HepG2 (cell line): Measurements from ENCODE around the gene CCNI2. TPM values are rescaled to one million over a fixed set of nuclear protein-coding genes. Genes with fewer than 3 reads are reported as not detected.

ENCODE experiments used
- ATAC-seq: fragments of 200-7000 bp; cut with Tn5 transposase; 3 replicates; pipeline ENCODE4 v1.9.1; 2020; ENCODE audit warnings: mild to moderate bottlenecking, moderate library complexity
- BruUV-seq: library from RNA; stranded (reverse); fragments of 400-500 nt; replicated peaks from 2 replicates; lab custom pipeline; 2021; lab: Mats Ljungman, UMichigan
- CTCF ChIA-PET: fragments of 300-600 bp; formaldehyde crosslinking; extraction: SDS; loops from one replicate; lab custom pipeline; 2021; ENCODE audit warnings: low total read pairs, inconsistent platforms, low intra/inter-chr PET ratio; lab: Yijun Ruan, JAX
- POLR2A ChIA-PET: fragments of 350-600 bp; sonication (Branson Sonifier 250); formaldehyde crosslinking; loops from one replicate; lab custom pipeline; 2020; ENCODE audit warnings: antibody characterized with exemption, inconsistent platforms; lab: Yijun Ruan, JAX
- DNase-seq: peaks from one replicate; pipeline ENCODE4 v3.0.0-alpha.2; 2015; ENCODE audit warnings: low spot score
- FAIRE-seq: peaks from 3 replicates; lab custom pipeline; 2011; peaks lifted over from hg19 to GRCh38; lab: Jason Lieb, UNC
- H2AFZ ChIP-seq: one replicate; pipeline ENCODE4 v1.6.1; 2011; ENCODE audit warnings: low read length, inconsistent platforms
- H3K27ac ChIP-seq: fragments of 300-600 bp; 3 replicates; pipeline ENCODE4 v1.8.0; 2011; ENCODE audit warnings: mixed run types, mild to moderate bottlenecking, mixed read lengths, low read length, inconsistent platforms; ENCODE audit not compliant: insufficient read depth; ENCODE audit errors: extremely low read length
- H3K27me3 ChIP-seq, 2 experiments: fragments of 200-600 bp in 1 of 2; 2 replicates in 1 of 2; 3 replicates in 1 of 2; pipeline versions ENCODE4 v1.6.0 to v1.8.0; 2011; ENCODE audit warnings: low read length in 2 of 2, mild to moderate bottlenecking in 2 of 2, moderate library complexity in 2 of 2, inconsistent platforms in 1 of 2; ENCODE audit not compliant: insufficient read depth in 2 of 2, control insufficient read depth in 1 of 2
- H3K36me3 ChIP-seq, 2 experiments: fragments of 200-600 bp in 1 of 2; replicated peaks in 1 of 2; 2 replicates in 1 of 2; 3 replicates in 1 of 2; pipeline versions ENCODE4 v1.5.1 to v1.8.0; 2011; ENCODE audit warnings: low read length in 2 of 2, inconsistent platforms in 1 of 2; ENCODE audit not compliant: insufficient read depth in 2 of 2, control insufficient read depth in 1 of 2
- H3K4me1 ChIP-seq: 2 replicates; pipeline ENCODE4 v1.5.1; 2012; ENCODE audit warnings: low read length, inconsistent platforms; ENCODE audit not compliant: insufficient read depth
- H3K4me2 ChIP-seq: 2 replicates; pipeline ENCODE4 v1.6.0; 2011; ENCODE audit warnings: low read depth, low read length, inconsistent platforms
- H3K4me3 ChIP-seq, 3 experiments: fragments of 200-600 bp in 1 of 3; sonication (generic), shearing (Covaris generic) in 1 of 3; replicated peaks in 1 of 3; 2 replicates each; pipeline ENCODE4 v1.5.1; 2011 to 2016; ENCODE audit warnings: low read length in 3 of 3, inconsistent platforms in 2 of 3, low read depth in 2 of 3, mild to moderate bottlenecking in 2 of 3, control low read depth in 1 of 3, mixed read lengths in 1 of 3; ENCODE audit not compliant: insufficient read depth in 1 of 3
- H3K79me2 ChIP-seq: one replicate; pipeline ENCODE4 v1.6.1; 2011; ENCODE audit warnings: low read length, inconsistent platforms; ENCODE audit not compliant: insufficient read depth
- H3K9ac ChIP-seq: 2 replicates; pipeline ENCODE4 v1.6.0; 2011; ENCODE audit warnings: mild to moderate bottlenecking, low read depth, low read length, inconsistent platforms; ENCODE audit not compliant: insufficient read depth
- H3K9me3 ChIP-seq: 2 replicates; pipeline ENCODE4 v1.5.1; 2012; ENCODE audit warnings: mild to moderate bottlenecking, low read length
- H4K20me1 ChIP-seq: 2 replicates; pipeline ENCODE4 v1.6.0; 2011; ENCODE audit warnings: inconsistent platforms, mild to moderate bottlenecking, low read length, moderate library complexity; ENCODE audit not compliant: insufficient read depth
- CREB3 ChIP-seq: sonication (generic); formaldehyde crosslinking; IDR thresholded peaks from 2 replicates; pipeline ENCODE4 v1.5.0; 2020; ENCODE audit warnings: missing genetic modification reagents
- HNF4G ChIP-seq, 2 experiments: sonication (generic) in 1 of 2; formaldehyde crosslinking in 1 of 2; IDR thresholded peaks; 2 replicates each; pipeline versions ENCODE4 v1.4.0 to v1.6.1; 2011 to 2020; ENCODE audit warnings: borderline replicate concordance in 2 of 2, low read depth in 2 of 2, mild to moderate bottlenecking in 2 of 2, low read length in 1 of 2, missing genetic modification reagents in 1 of 2, moderate library complexity in 1 of 2
- KMT2A ChIP-seq: sonication (generic); formaldehyde crosslinking; IDR thresholded peaks from 2 replicates; pipeline ENCODE4 v1.4.0; 2020; ENCODE audit warnings: missing genetic modification reagents
- MBNL3 ChIP-seq: fragments of 250-450 bp; sonication (Bioruptor Pico); conservative IDR thresholded peaks from 2 replicates; pipeline ENCODE4 v1.8.0; 2022; ENCODE audit warnings: mild to moderate bottlenecking, inconsistent platforms
- PAF1 ChIP-seq: IDR thresholded peaks from 2 replicates; pipeline ENCODE4 v1.6.1; 2016; ENCODE audit warnings: missing genetic modification reagents, missing compliant biosample characterization
- SCMH1 ChIP-seq: sonication (generic); formaldehyde crosslinking; IDR thresholded peaks from 2 replicates; pipeline ENCODE4 v1.9.0; 2021; ENCODE audit warnings: missing genetic modification reagents, mild to moderate bottlenecking, borderline replicate concordance
- ZC3H13 ChIP-seq: sonication (generic); formaldehyde crosslinking; IDR thresholded peaks from 2 replicates; pipeline ENCODE4 v1.8.1; 2023; ENCODE audit warnings: mild to moderate bottlenecking, missing genetic modification reagents, moderate library complexity
- ZNF296 ChIP-seq: sonication (generic); formaldehyde crosslinking; conservative IDR thresholded peaks from 2 replicates; pipeline ENCODE4 v1.5.0; 2020; ENCODE audit warnings: mild to moderate bottlenecking, missing genetic modification reagents
- WGBS: methylation state at CpG from one replicate; pipeline ENCODE4 v1.1.6; 2017; ENCODE audit warnings: low lambda C conversion rate; 5-methylcytosine and 5-hydroxymethylcytosine counted together
- in situ Hi-C: cut with HindIII; loops from 2 replicates; pipeline ENCODE4 v1.10.0; 2017; ENCODE audit warnings: low pct_unique_long_range_greater_than_20kb; ENCODE audit not compliant: extremely low pct_ligation_motif_present
- intact Hi-C: fragments of 100-400 bp; cut with micrococcal nuclease; formaldehyde crosslinking; loops from one replicate; pipeline ENCODE4 v1.10.0; 2022; ENCODE audit not compliant: unreplicated experiment
- polyA plus RNA-seq, 8 experiments: library from polyadenylated mRNA; depleted of rRNA in 3 of 8; stranded (reverse) in 7 of 8; unstranded in 1 of 8; fragments of >200 nt; fragmentation: Illumina TruSeq in 4 of 8; extraction: Trizol in 4 of 8; gene quantifications; 2 replicates each; pipeline versions ENCODE4 v1.2.1 to v1.2.3, GENCODE V29; 2011 to 2016; ENCODE audit warnings: low read depth in 4 of 8, missing spikeins in 1 of 8, mixed read lengths in 1 of 8; ENCODE audit not compliant: insufficient read depth in 1 of 8
- total RNA-seq, 5 experiments: library from RNA; depleted of rRNA; stranded (reverse); fragments of >200 nt; fragmentation: Illumina TruSeq; extraction: Trizol; gene quantifications; 2 replicates each; pipeline ENCODE4 v1.2.3, GENCODE V29; 2016; ENCODE audit warnings: low read depth in 1 of 5
- TF ChIP-seq, protein P1 (sequence below): sonication (generic); formaldehyde crosslinking; IDR thresholded peaks from 2 replicates; pipeline ENCODE4 v1.8.0; 2022; ENCODE audit warnings: mild to moderate bottlenecking, missing genetic modification reagents, borderline replicate concordance
- TF ChIP-seq, protein P2 (sequence below): sonication (generic); formaldehyde crosslinking; IDR thresholded peaks from 2 replicates; pipeline ENCODE4 v1.5.0; 2020; ENCODE audit warnings: missing genetic modification reagents, mild to moderate bottlenecking, borderline replicate concordance
- TF ChIP-seq, protein P3 (sequence below): sonication (generic); formaldehyde crosslinking; IDR thresholded peaks from 2 replicates; pipeline ENCODE4 v1.4.0; 2020; ENCODE audit warnings: missing genetic modification reagents

Gene CCNI2
- total and polyA plus RNA-seq, 2 of the 13 experiments (the other 11 are each of a cell fraction or from before 2014, with no cell fraction given), result not detected

DNA sequence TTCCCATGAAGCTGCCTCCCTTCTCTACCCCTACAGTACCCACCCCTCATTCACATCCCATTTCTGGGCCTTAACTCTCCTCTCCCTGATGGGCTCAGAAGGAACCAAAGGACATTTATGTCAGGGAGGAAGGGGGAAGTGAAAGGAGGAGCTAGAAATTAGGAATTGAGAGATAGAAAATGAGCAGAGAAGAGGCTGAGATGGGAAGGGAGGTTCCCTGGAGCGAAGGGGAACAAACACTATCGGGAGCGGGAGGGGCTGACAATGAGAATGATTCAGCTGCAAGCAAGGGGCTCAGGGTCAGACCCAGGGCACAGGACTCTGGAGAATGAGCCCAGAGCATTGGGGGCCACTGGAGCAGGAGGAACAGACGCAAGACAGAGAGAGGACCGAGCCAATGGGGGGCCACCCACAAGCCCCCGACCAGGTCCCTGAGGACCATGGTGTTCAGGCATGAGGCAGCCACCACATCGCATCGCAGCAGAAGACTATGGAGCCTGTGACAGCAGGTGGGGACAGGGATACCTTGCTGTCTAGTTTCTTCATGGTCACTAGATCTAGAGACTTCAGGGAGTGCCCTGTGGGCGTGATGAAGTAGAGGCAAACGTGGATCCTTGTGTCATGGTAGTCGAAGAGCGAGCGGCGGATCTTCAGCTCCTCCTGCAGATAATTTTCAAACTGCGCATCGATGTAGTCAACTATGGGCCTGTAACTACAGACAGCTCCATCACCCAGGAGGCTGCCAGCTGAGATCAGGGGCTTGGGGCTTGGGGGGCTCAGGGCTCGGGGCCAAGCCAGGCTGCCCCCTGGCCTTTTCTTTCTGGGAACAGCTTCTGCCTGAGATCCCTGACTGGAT is 16.2 kb downstream of the CCNI2 start:
- ATAC-seq (no peak), FAIRE-seq (no peak), DNase-seq (no peak)
- no peak overlapping the region for H3K4me3 ChIP-seq
- H3K9ac ChIP-seq, result no peak overlapping the region
- in situ Hi-C loops, result no loop called here
- H4K20me1 ChIP-seq, result no peaks in the 10 kb centered on the region
- H3K27me3 ChIP-seq, result no peaks in the 10 kb centered on the region
- CTCF ChIA-PET, result no interaction called here
- H3K36me3 ChIP-seq, result peaks cover 21 to 65% of the 10 kb centered on the region in 2 experiments; a peak in 4 of 5 replicates
- 96% methylated on average over 16 of the region's 17 CpGs for WGBS
- peaks cover 8% of the 10 kb centered on the region for H3K79me2 ChIP-seq
- H3K4me1 ChIP-seq, result no peaks in the 10 kb centered on the region
- POLR2A ChIA-PET, result no interaction called here
- H3K27ac ChIP-seq, result no peak overlapping the region
- intact Hi-C loops, result no loop called here
- H3K9me3 ChIP-seq, result no peaks in the 10 kb centered on the region
- H3K4me2 ChIP-seq, result no peak overlapping the region
- TF ChIP-seq MBNL3, result no peak
- TF ChIP-seq KMT2A (CRISPR knock-in tag), result no peak
- no peak for TF ChIP-seq SCMH1 (CRISPR knock-in tag)
- no peak for TF ChIP-seq HNF4G (IDR thresholded peaks at IDR 0.05; ENCODE audit: borderline replicate concordance, low read depth, low read length)
- no peak for TF ChIP-seq HNF4G (CRISPR knock-in tag; IDR thresholded peaks at IDR 0.05; ENCODE audit: borderline replicate concordance, low read depth)
- TF ChIP-seq CREB3, result no peak
- TF ChIP-seq, protein P1, sequence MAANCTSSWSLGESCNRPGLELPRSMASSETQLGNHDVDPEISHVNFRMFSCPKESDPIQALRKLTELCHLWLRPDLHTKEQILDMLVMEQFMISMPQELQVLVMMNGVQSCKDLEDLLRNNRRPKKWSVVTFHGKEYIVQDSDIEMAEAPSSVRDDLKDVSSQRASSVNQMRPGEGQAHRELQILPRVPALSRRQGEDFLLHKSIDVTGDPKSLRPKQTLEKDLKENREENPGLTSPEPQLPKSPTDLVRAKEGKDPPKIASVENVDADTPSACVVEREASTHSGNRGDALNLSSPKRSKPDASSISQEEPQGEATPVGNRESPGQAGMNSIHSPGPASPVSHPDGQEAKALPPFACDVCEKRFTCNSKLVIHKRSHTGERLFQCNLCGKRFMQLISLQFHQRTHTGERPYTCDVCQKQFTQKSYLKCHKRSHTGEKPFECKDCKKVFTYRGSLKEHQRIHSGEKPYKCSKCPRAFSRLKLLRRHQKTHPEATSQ (CRISPR knock-in tag), result no peak
- no peak for TF ChIP-seq ZC3H13 (CRISPR knock-in tag)
- no peak for TF ChIP-seq PAF1 (CRISPR knock-in tag)
- TF ChIP-seq, protein P2, sequence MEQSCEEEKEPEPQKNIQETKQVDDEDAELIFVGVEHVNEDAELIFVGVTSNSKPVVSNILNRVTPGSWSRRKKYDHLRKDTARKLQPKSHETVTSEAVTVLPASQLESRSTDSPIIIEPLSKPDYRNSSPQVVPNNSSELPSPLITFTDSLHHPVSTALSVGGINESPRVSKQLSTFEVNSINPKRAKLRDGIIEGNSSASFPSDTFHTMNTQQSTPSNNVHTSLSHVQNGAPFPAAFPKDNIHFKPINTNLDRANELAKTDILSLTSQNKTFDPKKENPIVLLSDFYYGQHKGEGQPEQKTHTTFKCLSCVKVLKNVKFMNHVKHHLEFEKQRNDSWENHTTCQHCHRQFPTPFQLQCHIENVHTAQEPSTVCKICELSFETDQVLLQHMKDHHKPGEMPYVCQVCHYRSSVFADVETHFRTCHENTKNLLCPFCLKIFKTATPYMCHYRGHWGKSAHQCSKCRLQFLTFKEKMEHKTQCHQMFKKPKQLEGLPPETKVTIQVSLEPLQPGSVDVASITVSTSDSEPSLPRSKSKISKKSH (CRISPR knock-in tag), result no peak
- no peak for TF ChIP-seq ZNF296 (CRISPR knock-in tag)
- TF ChIP-seq, protein P3, sequence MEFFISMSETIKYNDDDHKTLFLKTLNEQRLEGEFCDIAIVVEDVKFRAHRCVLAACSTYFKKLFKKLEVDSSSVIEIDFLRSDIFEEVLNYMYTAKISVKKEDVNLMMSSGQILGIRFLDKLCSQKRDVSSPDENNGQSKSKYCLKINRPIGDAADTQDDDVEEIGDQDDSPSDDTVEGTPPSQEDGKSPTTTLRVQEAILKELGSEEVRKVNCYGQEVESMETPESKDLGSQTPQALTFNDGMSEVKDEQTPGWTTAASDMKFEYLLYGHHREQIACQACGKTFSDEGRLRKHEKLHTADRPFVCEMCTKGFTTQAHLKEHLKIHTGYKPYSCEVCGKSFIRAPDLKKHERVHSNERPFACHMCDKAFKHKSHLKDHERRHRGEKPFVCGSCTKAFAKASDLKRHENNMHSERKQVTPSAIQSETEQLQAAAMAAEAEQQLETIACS, result no peak
- BruUV-seq, result no TSS peak
- H2AFZ ChIP-seq, result no peak overlapping the region
